BE2C (cell line): Measurements from ENCODE around the gene PHACTR3.

Experiments
- DNase-seq: peaks from one replicate; pipeline ENCODE4 v3.0.0-alpha.2; 2020
- H3K27me3 ChIP-seq: fragments of 250-450 bp; sonication (Bioruptor Pico); 2 replicates; pipeline ENCODE4 v1.5.1; 2020; ENCODE audit warnings: mild to moderate bottlenecking
- H3K36me3 ChIP-seq: fragments of 250-450 bp; sonication (Bioruptor Pico); 2 replicates; pipeline ENCODE4 v1.5.1; 2020; ENCODE audit warnings: mild to moderate bottlenecking
- H3K4me1 ChIP-seq: fragments of 250-450 bp; sonication (Bioruptor Pico); 2 replicates; pipeline ENCODE4 v1.5.1; 2020
- H3K4me3 ChIP-seq: 2 replicates; pipeline ENCODE4 v1.5.1; 2011; ENCODE audit warnings: low read depth, low read length
- H3K9me3 ChIP-seq: fragments of 250-450 bp; sonication (Bioruptor Pico); 2 replicates; pipeline ENCODE4 v1.5.1; 2020
- TF ChIP-seq, protein P1 (sequence below): IDR thresholded peaks from 2 replicates; pipeline ENCODE4 v1.5.1; 2012; ENCODE audit warnings: mild to moderate bottlenecking, low read depth, low read length

PHACTR3 gene

DNA sequence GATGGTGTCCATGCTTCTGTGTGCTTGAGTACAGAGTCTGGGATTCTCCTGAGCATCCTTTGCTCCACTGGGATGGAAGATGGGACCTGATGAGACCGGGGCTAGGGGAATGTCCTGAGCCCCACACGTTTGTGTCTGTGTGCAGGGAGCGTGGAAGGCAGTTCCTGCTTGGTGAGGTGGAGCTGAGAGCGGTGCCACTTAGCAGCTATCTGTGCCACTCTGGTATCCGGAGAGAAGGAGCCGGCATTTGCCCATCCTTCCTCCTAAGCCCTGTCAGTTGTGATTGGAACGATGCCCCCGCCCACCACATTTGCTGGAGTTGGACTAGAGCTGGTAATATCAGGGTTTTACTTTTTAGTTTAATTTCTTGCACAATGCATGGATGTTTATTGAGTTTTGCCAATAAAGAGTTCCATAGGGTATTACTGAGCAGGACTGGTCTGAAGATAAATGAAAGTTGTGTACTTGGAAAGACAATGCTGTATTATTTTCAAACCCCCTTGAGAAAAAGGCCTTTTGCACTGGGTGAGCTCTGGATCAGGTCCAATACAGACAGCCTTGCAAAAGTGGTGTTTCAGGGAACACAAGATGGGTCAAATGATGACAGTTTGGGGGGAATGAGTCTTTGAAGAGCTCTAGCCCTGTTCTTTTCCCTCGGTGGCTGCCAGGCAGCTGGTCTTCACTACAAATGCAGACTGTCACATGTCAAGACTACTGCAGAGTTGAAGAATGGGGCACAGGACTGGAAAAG, 198.3 kb downstream of the PHACTR3 start:
- peaks cover 10% of the 10 kb centered on the region for H3K27me3 ChIP-seq
- TF ChIP-seq, protein P1, sequence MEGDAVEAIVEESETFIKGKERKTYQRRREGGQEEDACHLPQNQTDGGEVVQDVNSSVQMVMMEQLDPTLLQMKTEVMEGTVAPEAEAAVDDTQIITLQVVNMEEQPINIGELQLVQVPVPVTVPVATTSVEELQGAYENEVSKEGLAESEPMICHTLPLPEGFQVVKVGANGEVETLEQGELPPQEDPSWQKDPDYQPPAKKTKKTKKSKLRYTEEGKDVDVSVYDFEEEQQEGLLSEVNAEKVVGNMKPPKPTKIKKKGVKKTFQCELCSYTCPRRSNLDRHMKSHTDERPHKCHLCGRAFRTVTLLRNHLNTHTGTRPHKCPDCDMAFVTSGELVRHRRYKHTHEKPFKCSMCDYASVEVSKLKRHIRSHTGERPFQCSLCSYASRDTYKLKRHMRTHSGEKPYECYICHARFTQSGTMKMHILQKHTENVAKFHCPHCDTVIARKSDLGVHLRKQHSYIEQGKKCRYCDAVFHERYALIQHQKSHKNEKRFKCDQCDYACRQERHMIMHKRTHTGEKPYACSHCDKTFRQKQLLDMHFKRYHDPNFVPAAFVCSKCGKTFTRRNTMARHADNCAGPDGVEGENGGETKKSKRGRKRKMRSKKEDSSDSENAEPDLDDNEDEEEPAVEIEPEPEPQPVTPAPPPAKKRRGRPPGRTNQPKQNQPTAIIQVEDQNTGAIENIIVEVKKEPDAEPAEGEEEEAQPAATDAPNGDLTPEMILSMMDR: no peak
- H3K4me3 ChIP-seq: no peak overlapping the region
- H3K9me3 ChIP-seq: no peaks in the 10 kb centered on the region
- H3K36me3 ChIP-seq: no peaks in the 10 kb centered on the region
- DNase-seq: no peak
- no peaks in the 10 kb centered on the region for H3K4me1 ChIP-seq

DNA sequence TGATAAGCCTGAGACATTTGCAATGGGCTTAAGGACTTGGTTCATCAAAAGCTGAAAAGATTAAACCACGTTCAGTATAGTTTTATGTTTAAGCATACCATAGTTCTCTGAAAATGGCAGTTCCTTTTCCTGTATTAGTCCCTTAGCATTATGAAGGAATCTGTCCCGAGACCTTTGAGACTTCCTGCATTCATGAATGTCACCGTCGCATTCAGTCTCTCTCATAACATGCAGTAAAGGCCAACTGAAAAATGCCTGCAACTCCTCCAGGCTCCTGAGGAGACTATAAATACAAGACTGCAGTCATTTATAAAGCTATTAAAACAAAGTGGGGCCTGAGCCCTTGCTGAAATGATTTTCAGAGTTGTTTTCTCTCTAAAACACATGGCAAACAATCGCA, 200.0 kb downstream of the PHACTR3 start:
- H3K36me3 ChIP-seq: no peaks in the 10 kb centered on the region
- no peak overlapping the region for H3K4me3 ChIP-seq
- no peak for DNase-seq
- peaks cover 10% of the 10 kb centered on the region for H3K27me3 ChIP-seq
- no peaks in the 10 kb centered on the region for H3K9me3 ChIP-seq
- TF ChIP-seq, protein P1: no peak
- no peaks in the 10 kb centered on the region for H3K4me1 ChIP-seq

DNA sequence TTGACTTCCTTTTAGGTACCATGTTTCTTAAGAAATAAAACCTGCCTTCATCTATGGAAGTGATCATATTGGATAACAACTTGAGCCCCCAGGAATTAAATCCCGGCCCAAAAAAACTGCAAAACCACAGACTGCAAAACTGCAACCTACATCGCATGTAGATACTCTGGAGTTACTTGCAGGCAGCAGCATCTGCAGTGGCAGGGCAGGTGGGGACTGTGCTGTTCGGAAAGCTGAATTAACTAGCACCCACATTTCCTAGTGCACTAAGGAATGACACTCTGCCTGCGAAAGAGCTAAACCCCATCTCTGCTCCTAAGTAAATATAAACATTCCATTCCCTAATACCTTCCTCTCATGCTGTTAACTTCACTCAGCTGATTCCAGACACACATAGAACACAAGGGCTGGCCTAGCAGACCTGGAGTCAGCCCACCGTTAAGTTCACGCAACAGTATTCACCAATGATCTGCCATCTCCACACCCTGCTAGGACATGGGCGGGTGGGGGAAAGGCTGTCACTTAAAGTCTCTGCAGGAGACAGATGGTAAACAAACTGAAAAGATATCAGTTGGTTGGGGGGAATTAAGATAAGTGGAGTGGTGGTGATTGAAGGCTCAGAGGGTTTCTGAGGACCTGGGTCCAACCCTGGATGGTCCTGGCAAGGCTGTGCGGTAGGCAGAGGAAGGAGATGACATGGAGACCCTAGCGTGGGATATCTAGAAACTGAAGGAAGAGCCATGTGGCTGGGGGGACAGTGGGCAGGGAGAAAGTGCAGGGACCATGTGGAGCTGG, 200.7 kb downstream of the PHACTR3 start:
- Histone ChIP-seq H3K4me3 (no peak overlapping the region), H3K9me3 (no peaks in the 10 kb centered on the region), H3K4me1 (no peaks in the 10 kb centered on the region), H3K36me3 (no peaks in the 10 kb centered on the region), H3K27me3 (peaks cover 10% of the 10 kb centered on the region)
- DNase-seq: no peak
- TF ChIP-seq, protein P1: no peak

DNA sequence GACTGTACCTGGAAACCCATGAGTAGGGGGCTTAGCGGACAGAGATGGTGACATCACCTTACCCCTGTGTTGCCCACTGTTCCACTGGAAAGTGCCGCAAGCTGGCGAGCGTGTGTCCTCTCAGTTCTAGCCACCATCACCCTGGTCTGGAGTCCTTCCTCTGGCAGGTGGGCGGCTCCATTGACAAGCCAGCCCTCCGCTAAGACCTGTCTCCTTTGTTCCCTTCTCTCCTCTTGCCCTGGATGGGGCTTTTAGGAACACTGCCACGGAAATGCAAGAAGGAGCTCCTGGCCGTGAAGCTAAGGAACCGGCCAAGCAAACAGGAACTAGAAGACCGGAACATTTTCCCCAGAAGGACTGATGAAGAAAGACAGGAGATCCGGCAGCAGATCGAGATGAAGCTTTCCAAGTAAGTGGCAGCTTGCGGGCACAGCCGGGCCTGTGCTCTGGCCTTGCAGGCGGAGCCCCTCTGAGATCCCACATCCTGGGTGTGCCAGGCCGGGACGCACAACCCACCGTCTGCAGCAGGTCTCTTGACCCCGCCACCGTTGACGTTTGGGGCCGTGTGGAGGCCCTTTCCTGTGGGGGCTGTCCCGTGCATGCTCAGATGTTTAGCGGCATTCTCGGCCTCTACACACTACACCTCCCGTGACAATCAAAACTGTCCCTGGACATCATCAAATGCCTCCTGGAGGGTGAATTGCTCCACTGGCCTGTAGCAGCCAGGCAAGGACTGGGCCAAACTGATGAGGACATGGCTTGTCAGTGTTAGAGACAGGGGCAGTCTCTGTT, 201.6 kb downstream of the PHACTR3 start:
- TF ChIP-seq, protein P1: no peak
- H3K4me1 ChIP-seq: no peaks in the 10 kb centered on the region
- H3K36me3 ChIP-seq: no peaks in the 10 kb centered on the region
- no peak for DNase-seq
- H3K4me3 ChIP-seq: no peak overlapping the region
- peaks cover 10% of the 10 kb centered on the region for H3K27me3 ChIP-seq
- no peaks in the 10 kb centered on the region for H3K9me3 ChIP-seq

DNA sequence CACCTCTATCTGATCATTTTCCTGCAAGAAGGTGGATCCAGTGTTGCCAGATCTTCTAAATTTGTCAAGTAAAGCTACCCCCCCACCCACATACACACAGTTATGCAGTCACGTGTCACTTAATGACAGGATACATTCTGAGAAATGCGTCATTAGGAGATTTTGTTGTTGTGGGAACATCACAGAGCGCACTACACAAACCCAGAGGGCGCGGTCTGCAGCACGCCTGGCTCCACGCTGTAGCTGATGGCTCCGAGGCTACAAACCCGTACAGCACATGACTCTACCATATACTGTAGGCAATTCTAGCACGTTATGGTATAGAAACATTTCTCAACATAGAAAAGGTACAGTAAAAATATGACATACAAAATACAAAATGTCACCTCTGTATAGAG, 202.2 kb downstream of the PHACTR3 start:
- peaks cover 10% of the 10 kb centered on the region for H3K27me3 ChIP-seq
- H3K4me1 ChIP-seq: no peaks in the 10 kb centered on the region
- no peak overlapping the region for H3K4me3 ChIP-seq
- no peaks in the 10 kb centered on the region for H3K9me3 ChIP-seq
- H3K36me3 ChIP-seq: no peaks in the 10 kb centered on the region
- no peak for DNase-seq
- TF ChIP-seq, protein P1: no peak
